LoVo (cell line): ENCODE data around the gene BRD3.
"Not testable (repeated sequence)": the region's sequence is repeated elsewhere in the genome, so short reads cannot be mapped to it uniquely, and the experiment has no call there.

Source experiments
- DNase-seq: peaks from one replicate; pipeline ENCODE4 v3.0.0-alpha.2; 2016; ENCODE audit warnings: low spot score

The BRD3 gene

GRCh38 chr9:134067904-134068743, at the start of gene BRD3:
Gene BRD3 (minus strand): TSS chr9:134068026. CDS start chr9:134053477, 14,549 bp downstream.
- peak; percentile 90 for DNase-seq

GRCh38 chr9:134112561-134112960, 44.7 kb upstream of the BRD3 start:
- no peak for DNase-seq

DNA sequence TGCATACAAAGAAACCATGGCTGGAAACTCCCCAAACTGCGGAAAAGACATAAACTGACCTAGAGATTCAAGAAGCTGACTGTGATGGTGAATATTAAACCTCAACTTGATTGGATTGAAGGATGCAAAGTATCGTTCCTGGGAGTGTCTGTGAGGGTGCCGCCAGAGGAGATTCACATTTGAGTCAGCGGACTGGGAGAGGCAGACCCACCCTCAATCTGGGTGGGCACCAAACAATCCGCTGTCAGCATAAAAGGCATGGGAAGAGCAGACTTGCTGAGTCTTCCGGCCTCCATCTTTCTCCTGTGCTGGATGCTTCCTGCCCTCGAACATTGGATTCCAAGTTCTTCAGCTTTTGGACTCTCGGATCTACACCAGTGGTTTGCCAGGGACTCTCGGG, 43.2 kb upstream of the BRD3 start:
- no peak for DNase-seq

- no peak for DNase-seq
Measured at GRCh38 chr9:134103391-134103998, 35.7 kb upstream of the BRD3 start.

DNA sequence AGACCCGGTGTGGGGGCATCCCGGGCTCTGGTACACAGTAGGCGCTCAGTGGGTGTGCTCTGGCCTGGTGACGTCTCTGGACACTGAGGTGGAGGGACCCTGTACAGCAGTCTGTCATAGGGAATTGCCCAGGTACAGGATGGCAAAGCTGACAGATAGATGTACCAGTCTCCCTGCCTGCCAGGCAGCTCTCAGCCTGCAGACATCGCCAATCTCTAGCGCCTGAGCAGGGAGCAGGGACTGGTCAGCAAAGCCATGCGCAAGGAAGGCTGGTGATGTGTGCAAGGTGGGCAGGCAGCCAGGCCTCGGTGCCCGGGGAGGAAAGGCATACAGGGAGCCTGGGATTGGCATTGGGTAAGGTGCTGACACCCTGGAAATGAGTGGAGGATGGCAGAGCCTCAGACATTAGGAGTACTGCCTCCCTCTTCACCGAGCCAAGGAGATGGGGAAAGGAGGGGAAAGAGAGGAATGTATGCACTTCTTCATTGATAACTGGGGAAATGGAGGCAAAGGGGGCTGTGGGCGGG, 33.9 kb upstream of the BRD3 start:
- DNase-seq = no peak

GRCh38 chr9:134101133-134101532, 33.3 kb upstream of the BRD3 start:
- not testable (repeated sequence) for DNase-seq

DNA sequence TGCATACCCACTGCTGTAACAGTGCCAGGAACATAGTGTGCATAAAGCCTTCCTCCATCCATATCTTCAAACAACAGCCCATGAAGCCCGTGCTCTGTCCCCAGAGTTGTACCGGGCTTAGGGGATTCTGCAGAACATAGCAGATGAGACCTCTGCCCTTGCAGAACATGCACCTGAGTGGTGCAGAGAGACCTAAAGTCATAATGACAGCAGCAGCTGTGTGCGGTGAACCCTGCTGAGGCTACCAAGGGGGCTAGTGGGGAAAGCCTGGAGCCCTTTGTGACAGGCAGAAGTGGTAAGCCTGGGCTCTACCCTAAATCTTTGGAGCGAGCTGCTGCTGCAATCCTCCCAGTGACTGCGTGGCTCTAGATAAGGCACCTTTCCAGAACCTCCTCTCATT, 32.2 kb upstream of the BRD3 start:
- DNase-seq = no peak

DNA sequence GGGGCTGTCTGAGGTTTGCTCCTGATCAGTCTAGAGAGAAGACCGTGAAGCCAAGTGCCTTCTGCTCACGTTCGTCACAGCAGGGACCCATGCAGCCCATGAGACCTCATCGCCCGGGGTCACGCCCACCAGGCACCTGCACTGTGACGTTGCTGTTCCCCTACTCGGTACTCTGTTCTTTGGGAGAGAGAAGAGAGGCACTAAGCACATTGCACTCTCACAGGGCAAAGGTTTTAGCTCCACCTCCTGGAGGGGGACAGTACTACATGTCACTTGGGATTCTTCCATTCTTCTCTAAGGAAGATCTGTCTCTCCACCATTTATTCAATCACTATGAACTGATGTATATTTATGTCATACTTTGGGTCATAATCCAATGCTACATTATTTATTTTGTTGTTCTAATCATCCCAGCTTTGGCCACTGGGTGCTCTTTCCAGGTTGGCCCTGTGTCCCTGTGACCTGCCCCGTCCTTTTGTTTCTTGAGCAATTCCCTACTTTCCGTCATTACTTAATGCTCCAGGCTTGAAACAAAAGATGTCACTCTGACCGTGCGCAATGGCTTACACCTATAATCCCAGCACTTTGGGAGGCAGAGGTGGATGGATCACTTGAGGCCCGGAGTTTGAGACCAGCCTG, 31.4 kb upstream of the BRD3 start:
- DNase-seq = peak; percentile 34

DNA sequence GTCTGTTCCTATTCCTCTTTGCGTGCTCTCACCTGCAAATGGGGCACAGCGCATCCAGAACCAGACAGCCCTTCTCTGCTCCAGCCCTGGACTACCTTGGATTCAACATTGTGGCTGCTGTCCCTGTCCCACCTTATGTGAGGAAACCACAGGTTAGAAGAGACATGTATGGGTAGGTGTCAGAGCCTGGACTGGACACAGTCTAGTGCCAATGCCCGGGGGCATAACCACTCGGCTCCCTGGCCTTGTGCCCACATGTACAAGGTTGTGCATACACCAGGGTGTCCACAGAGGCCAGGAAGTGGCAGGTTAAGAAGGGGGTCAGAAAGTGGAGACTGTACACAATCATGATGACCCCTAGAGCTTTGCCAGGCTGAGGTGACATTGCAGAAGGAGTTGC, 22.1 kb upstream of the BRD3 start:
- DNase-seq = no peak

DNA sequence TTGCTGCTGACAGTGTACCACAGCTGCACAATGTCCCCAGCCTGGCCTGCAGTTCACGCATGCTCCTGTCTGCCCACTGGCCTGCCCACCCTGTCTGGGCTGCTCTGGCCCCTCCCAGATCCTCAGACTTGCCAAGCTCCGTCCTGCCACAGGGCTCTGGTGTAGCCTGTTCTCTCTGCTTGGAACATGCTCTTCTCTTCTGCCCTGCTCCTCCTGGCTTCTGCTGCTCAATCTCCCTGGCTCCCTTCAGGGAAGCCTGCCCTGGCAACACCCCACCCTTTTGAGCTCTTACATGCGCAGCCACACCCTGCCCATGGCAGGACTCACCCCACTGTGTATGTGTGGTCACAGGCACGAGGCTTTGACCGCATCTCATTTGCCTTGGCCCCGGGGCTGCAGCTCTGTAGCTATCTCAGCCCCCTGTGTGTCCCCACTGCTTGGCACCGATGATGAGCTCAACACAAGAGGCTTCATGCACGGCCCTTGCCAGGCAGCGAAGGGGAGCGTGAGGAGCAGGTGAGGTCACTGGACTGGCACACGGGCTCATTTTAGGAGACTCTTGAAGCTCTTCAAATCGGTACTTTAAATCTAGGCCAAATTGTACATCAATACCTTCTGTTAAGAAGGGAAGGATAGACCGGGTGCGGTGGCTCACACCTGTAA, 20.4 kb upstream of the BRD3 start:
- DNase-seq = no peak

DNA sequence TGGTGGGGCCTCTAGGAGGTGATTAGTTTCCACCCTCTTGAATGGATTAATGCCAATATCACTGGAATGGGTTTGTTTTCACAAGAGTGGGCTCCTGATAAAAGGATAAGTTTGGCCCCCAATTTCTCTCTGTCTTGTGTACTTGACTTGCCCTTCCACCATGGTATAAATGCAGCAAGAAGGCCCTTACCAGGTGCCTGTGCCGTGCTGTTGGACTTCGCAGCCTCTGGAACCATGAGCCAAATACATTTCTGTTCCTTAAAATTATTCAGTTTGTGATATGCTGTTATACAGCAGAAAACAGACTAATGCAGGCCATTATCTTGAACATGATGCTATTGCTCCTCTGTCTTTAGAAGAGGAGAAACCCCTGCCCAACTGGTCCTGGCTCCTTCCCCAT, 17.8 kb upstream of the BRD3 start:
- no peak for DNase-seq

- no peak for DNase-seq
Measured at GRCh38 chr9:134083451-134083850, 15.6 kb upstream of the BRD3 start.

DNA sequence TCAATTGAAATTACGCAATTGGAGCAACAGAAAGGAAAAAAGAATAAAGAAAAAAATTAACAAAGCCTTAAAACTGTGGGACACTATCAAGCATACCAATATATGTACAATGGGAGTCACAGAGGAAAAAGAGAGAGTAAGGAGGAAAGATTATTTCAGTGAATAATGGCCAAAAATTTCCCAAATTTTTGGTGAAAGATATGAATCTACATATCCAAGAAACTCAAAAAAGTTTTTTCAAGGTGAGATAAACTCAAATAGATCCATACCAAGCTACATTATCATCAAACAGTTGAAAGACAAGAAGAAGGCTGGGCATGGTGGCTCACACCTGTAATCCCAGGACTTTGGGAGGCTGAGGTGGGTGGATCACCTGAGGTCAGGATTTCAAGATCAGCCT, 8.8 kb upstream of the BRD3 start:
- no peak for DNase-seq

DNA sequence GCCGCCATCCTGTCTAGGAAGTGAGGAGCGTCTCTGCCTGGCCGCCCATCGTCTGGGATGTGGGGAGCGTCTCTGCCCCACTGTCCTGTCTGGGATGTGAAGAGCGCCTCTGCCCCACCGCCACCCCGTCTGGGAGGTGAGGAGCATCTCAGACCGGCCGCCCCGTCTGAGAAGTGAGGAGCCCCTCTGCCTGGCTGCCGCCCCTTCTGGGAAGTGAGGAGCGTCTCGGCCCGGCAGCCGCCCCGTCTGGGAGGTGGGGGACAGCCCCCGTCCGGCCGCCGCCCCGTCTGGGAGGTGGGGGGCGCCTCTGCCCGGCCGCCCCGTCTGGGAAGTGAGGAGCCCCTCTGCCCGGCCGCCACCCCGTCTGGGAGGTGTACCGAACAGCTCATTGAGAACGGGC, 7.9 kb upstream of the BRD3 start:
- not testable (repeated sequence) for DNase-seq

DNA sequence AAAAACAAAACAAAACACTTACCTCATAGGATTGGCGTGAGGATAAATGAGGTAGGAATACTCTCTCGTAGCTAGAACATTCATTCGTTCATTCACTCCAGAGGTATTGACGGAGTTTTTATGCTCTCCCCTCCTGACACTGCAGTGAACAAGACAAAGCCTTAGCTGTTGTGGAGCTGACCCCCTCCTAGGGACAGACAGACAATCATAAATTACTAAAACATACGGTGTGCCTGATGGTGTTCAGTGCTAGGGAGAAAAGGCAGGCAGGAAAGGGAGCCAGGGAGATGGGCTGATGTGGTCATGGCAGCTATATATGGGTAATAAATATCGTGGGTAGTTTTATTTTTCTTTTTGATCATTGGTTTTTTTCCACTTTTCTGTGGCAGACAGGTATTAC, 5.7 kb upstream of the BRD3 start:
- no peak for DNase-seq

DNA sequence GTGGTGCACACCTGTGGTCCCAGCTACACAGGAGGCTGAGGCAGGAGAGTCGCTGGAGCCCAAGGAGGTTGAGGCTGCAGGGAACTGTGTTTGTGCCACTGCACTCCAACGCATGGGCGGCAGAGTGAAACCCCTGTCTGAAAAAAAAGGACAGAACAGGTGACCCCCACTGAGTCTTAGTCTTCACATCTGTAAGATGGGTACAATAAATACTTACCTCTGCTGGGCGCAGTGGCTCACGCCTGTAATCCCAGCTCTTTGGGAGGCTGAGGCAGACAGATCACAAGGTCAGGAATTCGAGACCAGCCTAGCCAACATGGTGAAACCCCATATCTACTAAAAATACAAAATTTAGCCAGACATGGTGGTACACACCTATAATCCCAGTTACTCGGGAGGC, 4.9 kb upstream of the BRD3 start:
- DNase-seq = not testable (repeated sequence)

DNA sequence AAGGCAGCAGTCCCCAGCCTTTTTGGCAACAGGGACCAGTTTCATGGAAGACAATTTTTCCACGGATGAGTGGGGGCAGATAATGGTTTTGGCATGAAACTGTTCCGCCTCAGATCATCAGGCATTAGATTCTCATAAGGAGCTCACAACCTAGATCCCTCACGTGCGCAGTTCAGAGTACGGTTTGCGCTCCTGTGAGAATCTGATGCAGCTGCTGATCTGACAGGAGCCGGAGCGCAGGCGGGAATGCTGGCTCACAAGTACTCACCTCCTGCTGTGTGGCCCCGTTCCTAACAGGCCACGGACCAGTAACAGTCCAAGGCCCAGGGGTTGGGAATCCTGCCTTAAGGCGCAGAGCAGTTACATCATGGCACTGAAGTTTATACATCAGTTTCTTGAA, 3.3 kb upstream of the BRD3 start:
- DNase-seq = no peak

DNA sequence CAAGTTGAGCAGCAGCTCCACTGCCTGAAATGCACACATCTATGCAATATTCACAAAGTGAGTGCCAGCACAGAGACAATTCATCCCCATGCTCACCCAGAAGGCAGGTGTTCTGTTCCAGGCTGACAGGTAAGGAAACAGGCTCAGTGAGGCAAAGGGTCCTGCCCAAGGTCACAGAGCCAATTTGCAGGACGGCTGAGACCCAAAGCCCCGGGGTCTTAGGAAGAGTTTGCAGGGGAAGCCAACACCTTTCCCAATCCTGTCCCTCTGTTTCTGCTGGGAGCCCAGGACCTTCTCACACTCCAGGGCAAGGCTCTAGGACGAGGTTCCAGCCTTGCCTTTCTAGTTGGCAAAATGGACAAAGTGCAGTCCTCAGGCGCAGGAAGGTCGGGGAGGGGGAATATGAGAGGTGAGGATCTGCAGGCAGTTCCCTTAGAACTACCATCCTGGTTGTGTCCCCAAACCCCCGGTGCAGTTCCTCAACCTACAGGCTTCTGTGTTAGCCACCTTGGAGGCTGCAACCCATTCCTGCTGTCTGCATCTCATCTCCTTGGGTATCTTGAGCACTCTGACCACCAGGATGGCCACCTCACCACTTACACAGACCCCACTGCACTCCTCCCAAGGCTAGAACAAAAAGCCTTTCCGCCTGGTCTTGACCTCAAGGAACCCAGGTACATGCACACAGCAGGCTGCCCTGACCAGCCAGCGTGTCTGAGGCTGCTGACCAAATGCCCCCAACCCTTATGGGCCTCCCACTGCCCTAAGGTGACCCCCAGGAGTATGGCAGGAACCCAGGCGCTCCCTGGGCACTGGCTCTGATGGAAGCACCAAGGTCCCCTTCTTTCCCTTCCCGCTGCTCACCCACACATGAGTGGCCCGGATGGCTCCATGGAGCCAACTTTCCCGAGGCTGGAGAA, 1.9 kb upstream of the BRD3 start:
- no peak for DNase-seq

- DNase-seq = no peak
Measured at GRCh38 chr9:134068744-134069479, 1.1 kb upstream of the BRD3 start.
